Measurements from ENCODE around the gene SIPA1L2.

DNA sequence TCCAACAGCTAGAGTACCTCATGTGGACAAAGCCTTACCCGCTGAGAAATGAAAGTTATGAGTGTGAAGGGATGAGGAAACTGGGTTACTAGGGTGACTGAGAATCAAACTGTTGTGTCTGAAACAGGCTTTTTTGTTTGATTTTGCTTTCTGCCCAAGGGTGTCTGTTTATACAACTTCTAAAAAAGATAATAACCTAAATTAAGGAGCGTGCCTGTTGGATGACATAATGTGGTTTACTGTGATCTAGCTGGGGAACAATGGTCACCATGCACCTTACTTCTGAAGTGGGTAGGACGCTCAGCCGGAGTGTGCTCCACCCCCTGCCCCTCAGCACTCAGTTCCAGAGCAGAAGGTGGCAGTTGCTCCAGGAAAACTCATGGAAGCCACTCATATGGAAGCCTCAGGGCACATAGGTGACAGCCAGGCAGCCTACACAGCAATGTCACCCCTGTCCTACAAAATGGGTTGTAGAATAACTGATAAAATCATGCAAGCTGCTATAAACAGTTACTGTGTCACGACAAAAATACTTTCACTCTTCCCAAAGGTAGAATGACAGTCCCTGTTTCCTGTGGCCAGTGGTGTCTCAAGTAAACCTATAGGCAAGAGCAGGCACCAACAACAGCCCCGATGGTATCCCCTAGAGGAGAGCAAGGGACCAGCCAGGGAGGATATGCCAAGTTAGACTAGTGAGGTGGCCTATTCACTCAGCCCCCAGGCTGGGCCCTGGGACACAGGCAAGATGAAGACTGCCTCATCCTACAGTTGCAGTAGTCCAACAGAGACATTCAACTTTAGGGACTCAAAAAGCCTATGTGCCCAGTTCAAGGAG lies 29.3 kb downstream of the SIPA1L2 start:
- TF ChIP-seq, protein P1, sequence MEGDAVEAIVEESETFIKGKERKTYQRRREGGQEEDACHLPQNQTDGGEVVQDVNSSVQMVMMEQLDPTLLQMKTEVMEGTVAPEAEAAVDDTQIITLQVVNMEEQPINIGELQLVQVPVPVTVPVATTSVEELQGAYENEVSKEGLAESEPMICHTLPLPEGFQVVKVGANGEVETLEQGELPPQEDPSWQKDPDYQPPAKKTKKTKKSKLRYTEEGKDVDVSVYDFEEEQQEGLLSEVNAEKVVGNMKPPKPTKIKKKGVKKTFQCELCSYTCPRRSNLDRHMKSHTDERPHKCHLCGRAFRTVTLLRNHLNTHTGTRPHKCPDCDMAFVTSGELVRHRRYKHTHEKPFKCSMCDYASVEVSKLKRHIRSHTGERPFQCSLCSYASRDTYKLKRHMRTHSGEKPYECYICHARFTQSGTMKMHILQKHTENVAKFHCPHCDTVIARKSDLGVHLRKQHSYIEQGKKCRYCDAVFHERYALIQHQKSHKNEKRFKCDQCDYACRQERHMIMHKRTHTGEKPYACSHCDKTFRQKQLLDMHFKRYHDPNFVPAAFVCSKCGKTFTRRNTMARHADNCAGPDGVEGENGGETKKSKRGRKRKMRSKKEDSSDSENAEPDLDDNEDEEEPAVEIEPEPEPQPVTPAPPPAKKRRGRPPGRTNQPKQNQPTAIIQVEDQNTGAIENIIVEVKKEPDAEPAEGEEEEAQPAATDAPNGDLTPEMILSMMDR (IDR thresholded peaks at IDR 0.05): no peak
- TF ChIP-seq POLR2A (IDR thresholded peaks at IDR 0.05) (no peak), EP300 (IDR thresholded peaks at IDR 0.05) (no peak), POLR2AphosphoS5 (IDR thresholded peaks at IDR 0.05) (no peak)

Data from suprapubic skin (tissue), 4 donors.